Thyroid gland (tissue), 4 donors: Measurements from ENCODE around the gene AKAP5. TPM values are rescaled to one million over a fixed set of nuclear protein-coding genes. Genes with fewer than 3 reads are reported as not detected.

Experiments used
- DNase-seq, 2 donors: peaks; one replicate each; pipeline ENCODE4 v3.0.0-alpha.2; 2019
- H3K27ac ChIP-seq, 3 donors: fragments of 200-600 bp; sonication (generic); 1 replicate in 2 of 3; 2 replicates in 1 of 3; pipeline ENCODE4 v1.5.1; 2016 to 2019; ENCODE audit warnings: mild to moderate bottlenecking in 1 of 3, moderate library complexity in 1 of 3
- H3K27me3 ChIP-seq: fragments of 200-600 bp; sonication (generic); one replicate; pipeline ENCODE4 v1.5.1; 2019
- H3K36me3 ChIP-seq, 2 donors: fragments of 200-600 bp; sonication (generic); one replicate each; pipeline ENCODE4 v1.5.1; 2016 to 2019
- H3K4me1 ChIP-seq, 2 donors: fragments of 200-600 bp; sonication (generic); one replicate each; pipeline ENCODE4 v1.5.1; 2017 to 2019
- H3K4me3 ChIP-seq, 3 donors: fragments of 200-600 bp; sonication (generic); replicated peaks in 1 of 3; 1 replicate in 2 of 3; 2 replicates in 1 of 3; pipeline ENCODE4 v1.5.1; 2016; ENCODE audit warnings: mild to moderate bottlenecking in 1 of 3
- H3K9me3 ChIP-seq: fragments of 200-600 bp; sonication (generic); one replicate; pipeline ENCODE4 v1.5.1; 2017
- POLR2A ChIP-seq, 2 donors: fragments of 450-650 bp; IDR thresholded peaks; one replicate each; pipeline ENCODE4 v1.6.1; 2017; ENCODE audit warnings: antibody characterized with exemption in 2 of 2, mild to moderate bottlenecking in 2 of 2, moderate library complexity in 1 of 2
- WGBS, 2 donors: methylation state at CpG; one replicate each; pipeline ENCODE4 v1.1.5; 2017; 5-methylcytosine and 5-hydroxymethylcytosine counted together
- intact Hi-C: fragments of 100-400 bp; cut with DNase I; formaldehyde crosslinking; loops from one replicate; pipeline ENCODE4 v1.15.1; 2023
- total RNA-seq, 4 donors: library from RNA; depleted of rRNA; stranded (reverse); fragments of >200 nt; gene quantifications; one replicate each; pipeline ENCODE4 v1.2.3, GENCODE V29; 2016
- TF ChIP-seq, protein P1 (sequence below), 6 experiments: fragments of 200-600 bp in 3 of 6; fragments of 450-650 bp in 3 of 6; sonication (generic) in 3 of 6; IDR thresholded peaks; one replicate each; pipeline ENCODE4 v1.5.1; 2016 to 2019; ENCODE audit warnings: antibody characterized with exemption in 6 of 6, mild to moderate bottlenecking in 2 of 6, inconsistent platforms in 1 of 6, moderate library complexity in 1 of 6

Gene AKAP5
- total RNA-seq, 4 donors from 2014 or later, result 0.92 to 1.3 (median 1.0) TPM

DNA sequence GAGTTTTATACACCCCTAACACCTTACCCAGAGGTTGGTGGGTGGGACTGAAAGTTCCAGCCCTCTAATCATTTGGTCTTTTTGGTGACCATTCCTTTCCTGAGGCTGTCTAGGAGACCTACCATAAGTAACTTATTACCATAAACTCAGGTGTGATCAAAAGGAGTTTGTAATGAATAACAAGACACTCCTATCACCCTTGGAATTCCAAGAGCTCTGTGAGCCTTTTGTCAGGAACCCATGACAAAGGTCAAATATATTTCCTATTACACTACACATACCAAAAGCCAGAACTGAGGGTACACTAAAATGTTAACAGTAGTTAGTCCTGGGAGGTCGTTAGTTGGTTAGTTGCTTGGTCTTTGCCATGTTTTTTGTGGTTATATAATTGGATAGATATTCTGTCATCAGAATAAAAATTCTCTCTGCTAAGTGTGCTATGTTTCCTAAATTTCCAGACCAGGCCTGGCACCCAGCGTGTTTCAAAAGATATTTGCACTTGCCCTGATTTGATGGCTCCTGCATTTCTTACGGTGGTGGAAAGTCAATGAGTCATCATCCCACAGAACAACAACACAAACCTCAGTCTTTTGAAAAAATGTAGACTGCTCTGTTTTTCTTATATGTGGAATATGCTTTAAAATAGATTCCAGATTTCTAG is 27.0 kb upstream of the AKAP5 start:
- TF ChIP-seq POLR2A (IDR thresholded peaks at IDR 0.05), result no peak
- TF ChIP-seq, protein P1, sequence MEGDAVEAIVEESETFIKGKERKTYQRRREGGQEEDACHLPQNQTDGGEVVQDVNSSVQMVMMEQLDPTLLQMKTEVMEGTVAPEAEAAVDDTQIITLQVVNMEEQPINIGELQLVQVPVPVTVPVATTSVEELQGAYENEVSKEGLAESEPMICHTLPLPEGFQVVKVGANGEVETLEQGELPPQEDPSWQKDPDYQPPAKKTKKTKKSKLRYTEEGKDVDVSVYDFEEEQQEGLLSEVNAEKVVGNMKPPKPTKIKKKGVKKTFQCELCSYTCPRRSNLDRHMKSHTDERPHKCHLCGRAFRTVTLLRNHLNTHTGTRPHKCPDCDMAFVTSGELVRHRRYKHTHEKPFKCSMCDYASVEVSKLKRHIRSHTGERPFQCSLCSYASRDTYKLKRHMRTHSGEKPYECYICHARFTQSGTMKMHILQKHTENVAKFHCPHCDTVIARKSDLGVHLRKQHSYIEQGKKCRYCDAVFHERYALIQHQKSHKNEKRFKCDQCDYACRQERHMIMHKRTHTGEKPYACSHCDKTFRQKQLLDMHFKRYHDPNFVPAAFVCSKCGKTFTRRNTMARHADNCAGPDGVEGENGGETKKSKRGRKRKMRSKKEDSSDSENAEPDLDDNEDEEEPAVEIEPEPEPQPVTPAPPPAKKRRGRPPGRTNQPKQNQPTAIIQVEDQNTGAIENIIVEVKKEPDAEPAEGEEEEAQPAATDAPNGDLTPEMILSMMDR (IDR thresholded peaks at IDR 0.05), result no peak
- Histone ChIP-seq H3K27me3 (no peaks in the 10 kb centered on the region), H3K4me3 (no peak overlapping the region), H3K4me1 (peaks cover 10 to 12% of the 10 kb centered on the region in 2 donors), H3K27ac (no peak overlapping the region), H3K9me3 (no peaks in the 10 kb centered on the region), H3K36me3 (no peaks in the 10 kb centered on the region)
- intact Hi-C loops, result no loop called here
- WGBS, 2 donors, result 84 to 86% methylated on average over 3 of the region's 3 CpGs
- DNase-seq, result no peak

DNA sequence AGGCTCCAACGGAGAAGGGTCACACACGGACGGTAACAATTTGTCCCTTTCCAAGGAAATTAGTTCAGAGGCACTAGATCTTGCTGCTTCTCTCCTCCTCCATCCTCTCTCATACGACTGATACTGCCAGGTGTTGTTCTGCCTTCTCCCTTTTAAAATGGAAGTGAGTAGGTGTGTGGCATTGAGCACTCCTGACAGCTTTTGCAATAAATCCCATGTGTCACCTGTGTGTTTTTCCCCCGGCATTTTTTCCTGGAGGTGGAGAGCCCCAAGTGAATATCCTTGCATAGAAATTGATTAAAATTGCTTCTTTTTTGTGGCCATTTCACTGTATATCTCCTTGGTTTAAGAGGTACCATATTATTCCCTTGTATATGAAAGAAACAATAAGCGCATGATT is 26.2 kb upstream of the AKAP5 start:
- H3K27me3 ChIP-seq, result no peaks in the 10 kb centered on the region
- no peaks in the 10 kb centered on the region for H3K9me3 ChIP-seq
- WGBS, 2 donors, result 94 to 96% methylated on average over 6 of the region's 6 CpGs
- DNase-seq, result no peak
- intact Hi-C loops, result no loop called here
- H3K4me1 ChIP-seq, result peaks cover 10 to 12% of the 10 kb centered on the region in 2 donors
- TF ChIP-seq, protein P1 (IDR thresholded peaks at IDR 0.05), result no peak
- no peak for TF ChIP-seq POLR2A (IDR thresholded peaks at IDR 0.05)
- H3K27ac ChIP-seq, result no peak overlapping the region
- H3K36me3 ChIP-seq, result no peaks in the 10 kb centered on the region
- no peak overlapping the region for H3K4me3 ChIP-seq

DNA sequence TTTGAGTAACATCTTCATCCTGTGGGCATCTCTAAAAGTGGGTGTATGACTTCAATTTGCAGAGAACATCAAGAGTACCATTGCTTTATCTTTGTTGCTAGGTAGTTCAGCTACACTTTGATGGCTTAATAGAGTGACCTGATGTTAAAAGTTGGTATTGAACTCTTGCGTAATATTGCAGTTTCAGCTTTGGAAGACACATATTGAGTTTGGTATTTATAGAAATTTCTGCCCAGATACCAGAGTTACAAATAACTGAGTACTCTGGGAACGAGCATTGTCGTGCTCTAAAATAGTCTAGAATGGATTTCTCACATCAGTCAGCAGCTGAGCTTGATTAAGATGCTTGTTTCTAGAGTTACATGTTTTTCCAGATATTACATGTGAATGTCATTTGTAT is 24.8 kb upstream of the AKAP5 start:
- no peak overlapping the region for H3K4me3 ChIP-seq
- 93 to 96% methylated on average over 3 of the region's 3 CpGs for WGBS, 2 donors
- no peaks in the 10 kb centered on the region for H3K27me3 ChIP-seq
- DNase-seq, result no peak
- H3K4me1 ChIP-seq, result peaks cover 10 to 12% of the 10 kb centered on the region in 2 donors
- intact Hi-C loops, result no loop called here
- no peaks in the 10 kb centered on the region for H3K36me3 ChIP-seq
- no peaks in the 10 kb centered on the region for H3K9me3 ChIP-seq
- TF ChIP-seq, protein P1 (IDR thresholded peaks at IDR 0.05), result no peak
- TF ChIP-seq POLR2A (IDR thresholded peaks at IDR 0.05), result no peak
- H3K27ac ChIP-seq, result no peak overlapping the region

DNA sequence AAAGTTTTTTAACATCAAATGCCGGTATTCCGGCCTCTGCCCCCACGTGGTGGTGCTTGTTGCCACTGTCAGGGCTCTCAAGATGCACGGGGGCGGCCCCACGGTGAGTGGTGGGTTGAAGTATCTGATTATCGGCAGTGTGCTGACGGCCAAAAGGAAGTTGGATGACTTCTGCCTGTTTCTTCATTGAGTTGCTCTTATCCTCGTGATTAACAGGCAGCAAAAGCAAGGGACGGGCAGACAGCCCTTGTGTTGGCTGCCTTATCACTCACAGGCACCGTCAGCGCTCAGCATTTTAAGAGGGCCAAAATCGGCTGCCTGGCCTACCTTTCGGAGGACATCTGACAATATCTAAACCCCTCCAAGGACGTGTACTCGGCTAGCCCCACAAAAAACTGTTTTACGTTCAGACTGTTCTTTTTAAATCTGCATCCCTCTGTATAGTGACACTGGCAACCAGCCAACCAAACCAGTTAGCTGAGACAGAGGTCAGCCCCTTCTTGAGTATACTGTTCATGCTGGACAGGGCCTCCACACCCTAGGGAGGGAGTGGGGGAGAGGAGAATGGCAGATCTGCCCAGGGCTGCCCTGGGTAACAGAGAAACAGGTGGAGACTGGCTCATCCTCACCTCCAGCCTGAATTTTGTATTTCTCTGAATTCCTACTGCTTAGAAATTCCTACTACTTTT is 22.9 kb upstream of the AKAP5 start:
- TF ChIP-seq POLR2A (IDR thresholded peaks at IDR 0.05), result no peak
- TF ChIP-seq, protein P1 (IDR thresholded peaks at IDR 0.05), result no peak
- Histone ChIP-seq H3K36me3 (no peaks in the 10 kb centered on the region), H3K27ac (peak overlapping the region in 2 of 3 donors; percentile 4 to 34), H3K4me1 (peaks cover 10 to 15% of the 10 kb centered on the region in 2 donors), H3K9me3 (no peaks in the 10 kb centered on the region), H3K27me3 (no peaks in the 10 kb centered on the region), H3K4me3 (no peak overlapping the region)
- WGBS, 2 donors, result 55 to 58% methylated on average over 15 to 17 of the region's 17 CpGs
- intact Hi-C loops, result no loop called here
- DNase-seq, result peak; percentile 55 to 60

DNA sequence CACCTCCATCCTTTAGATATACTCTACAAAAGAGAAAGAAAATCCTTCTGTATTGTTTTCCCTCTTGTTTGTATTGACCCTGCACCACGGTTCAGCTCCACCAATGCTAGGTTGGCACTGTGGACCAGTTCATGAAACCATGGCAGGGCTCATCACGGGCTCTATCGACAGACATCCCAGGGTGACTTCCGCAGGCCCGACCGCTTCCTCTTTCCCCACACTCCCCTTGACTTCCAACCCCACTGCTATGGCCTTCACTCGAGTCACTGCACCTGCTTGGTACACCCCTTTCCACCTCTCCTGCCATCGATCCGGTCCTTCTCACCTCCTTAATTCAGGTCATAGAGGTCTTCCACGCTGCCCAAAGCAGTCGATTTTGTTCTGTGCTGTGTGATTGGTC is 21.2 kb upstream of the AKAP5 start:
- no peak for DNase-seq
- TF ChIP-seq, protein P1 (IDR thresholded peaks at IDR 0.05), result no peak
- TF ChIP-seq POLR2A (IDR thresholded peaks at IDR 0.05), result no peak
- Histone ChIP-seq H3K4me3 (no peak overlapping the region), H3K9me3 (no peaks in the 10 kb centered on the region), H3K27ac (no peak overlapping the region), H3K36me3 (no peaks in the 10 kb centered on the region), H3K27me3 (no peaks in the 10 kb centered on the region), H3K4me1 (peaks cover 15 to 25% of the 10 kb centered on the region in 2 donors)
- 94 to 96% methylated on average over 11 of the region's 11 CpGs for WGBS, 2 donors
- intact Hi-C loops, result no loop called here
